Measurements from ENCODE around the gene PVR.

Gene PVR

DNA sequence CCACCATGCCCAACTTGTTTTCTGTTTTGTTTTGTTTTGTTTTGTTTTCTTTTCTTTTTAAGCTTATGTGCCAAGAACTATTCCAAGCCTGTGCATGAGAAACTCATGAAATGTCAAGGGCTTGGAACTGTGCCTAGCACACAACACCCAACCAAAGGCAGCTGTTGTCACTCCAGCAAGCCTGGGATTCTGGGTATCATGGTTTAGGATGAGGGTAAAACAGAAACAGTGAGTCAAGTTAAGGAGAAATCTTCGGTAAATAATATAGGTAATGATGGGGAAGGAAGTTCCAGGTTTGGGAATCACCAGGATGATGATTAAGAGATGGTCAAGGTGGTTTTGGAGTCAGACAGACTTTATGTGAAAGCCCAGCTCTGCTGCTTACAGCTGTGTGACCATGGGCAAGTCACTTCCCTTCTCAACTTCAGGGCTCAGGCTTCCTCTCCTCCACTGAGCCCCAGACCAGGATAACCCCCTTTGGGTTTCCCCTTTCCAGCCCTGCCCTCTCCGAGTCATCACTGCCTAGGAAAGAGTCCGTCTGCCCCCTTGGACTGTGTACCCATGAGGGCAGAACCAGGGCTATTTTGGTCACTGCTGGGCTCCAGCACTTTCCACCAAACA lies 5.0 kb downstream of the PVR start:
- Histone ChIP-seq H3K4me1 (ENCODE audit: control insufficient read depth in 1 of 2, insufficient read depth in 1 of 2, low read depth in 1 of 2, low read length in 1 of 2) (peaks cover 6 to 7% of the 10 kb centered on the region in 2 experiments), H3K27me3 (no peaks in the 10 kb centered on the region), H3K36me3 (peaks cover 49% of the 10 kb centered on the region), H3K27ac (no peak overlapping the region), H3K4me3 (ENCODE audit: low read depth in 1 of 2, low read length in 1 of 2) (no peak overlapping the region), H3K9me3 (no peaks in the 10 kb centered on the region)
- TF ChIP-seq, protein P1, sequence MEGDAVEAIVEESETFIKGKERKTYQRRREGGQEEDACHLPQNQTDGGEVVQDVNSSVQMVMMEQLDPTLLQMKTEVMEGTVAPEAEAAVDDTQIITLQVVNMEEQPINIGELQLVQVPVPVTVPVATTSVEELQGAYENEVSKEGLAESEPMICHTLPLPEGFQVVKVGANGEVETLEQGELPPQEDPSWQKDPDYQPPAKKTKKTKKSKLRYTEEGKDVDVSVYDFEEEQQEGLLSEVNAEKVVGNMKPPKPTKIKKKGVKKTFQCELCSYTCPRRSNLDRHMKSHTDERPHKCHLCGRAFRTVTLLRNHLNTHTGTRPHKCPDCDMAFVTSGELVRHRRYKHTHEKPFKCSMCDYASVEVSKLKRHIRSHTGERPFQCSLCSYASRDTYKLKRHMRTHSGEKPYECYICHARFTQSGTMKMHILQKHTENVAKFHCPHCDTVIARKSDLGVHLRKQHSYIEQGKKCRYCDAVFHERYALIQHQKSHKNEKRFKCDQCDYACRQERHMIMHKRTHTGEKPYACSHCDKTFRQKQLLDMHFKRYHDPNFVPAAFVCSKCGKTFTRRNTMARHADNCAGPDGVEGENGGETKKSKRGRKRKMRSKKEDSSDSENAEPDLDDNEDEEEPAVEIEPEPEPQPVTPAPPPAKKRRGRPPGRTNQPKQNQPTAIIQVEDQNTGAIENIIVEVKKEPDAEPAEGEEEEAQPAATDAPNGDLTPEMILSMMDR (IDR thresholded peaks at IDR 0.05) = no peak

DNA sequence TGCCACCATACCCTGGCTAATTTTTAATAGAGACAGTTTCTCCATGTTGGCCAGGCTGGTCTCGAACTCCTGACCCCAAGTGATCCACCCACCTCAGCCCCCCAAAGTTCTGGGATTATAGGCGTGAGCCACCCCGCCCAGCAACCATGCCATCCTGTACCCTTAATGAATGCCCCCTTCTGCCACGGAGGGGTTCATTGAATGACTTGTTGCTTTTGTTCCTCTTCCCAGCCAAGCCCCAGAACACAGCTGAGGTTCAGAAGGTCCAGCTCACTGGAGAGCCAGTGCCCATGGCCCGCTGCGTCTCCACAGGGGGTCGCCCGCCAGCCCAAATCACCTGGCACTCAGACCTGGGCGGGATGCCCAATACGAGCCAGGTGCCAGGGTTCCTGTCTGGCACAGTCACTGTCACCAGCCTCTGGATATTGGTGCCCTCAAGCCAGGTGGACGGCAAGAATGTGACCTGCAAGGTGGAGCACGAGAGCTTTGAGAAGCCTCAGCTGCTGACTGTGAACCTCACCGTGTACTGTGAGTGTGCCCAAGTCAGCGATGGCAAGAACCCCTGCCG lies 6.0 kb downstream of the PVR start:
- H3K4me1 ChIP-seq (ENCODE audit: control insufficient read depth in 1 of 2, insufficient read depth in 1 of 2, low read depth in 1 of 2, low read length in 1 of 2) = peaks cover under 1 to 3% of the 10 kb centered on the region in 2 experiments
- TF ChIP-seq, protein P1 (IDR thresholded peaks at IDR 0.05) = no peak
- no peak overlapping the region for H3K27ac ChIP-seq
- H3K27me3 ChIP-seq = no peaks in the 10 kb centered on the region
- no peaks in the 10 kb centered on the region for H3K9me3 ChIP-seq
- peaks cover 49% of the 10 kb centered on the region for H3K36me3 ChIP-seq
- H3K4me3 ChIP-seq (ENCODE audit: low read depth in 1 of 2, low read length in 1 of 2) = no peak overlapping the region

DNA sequence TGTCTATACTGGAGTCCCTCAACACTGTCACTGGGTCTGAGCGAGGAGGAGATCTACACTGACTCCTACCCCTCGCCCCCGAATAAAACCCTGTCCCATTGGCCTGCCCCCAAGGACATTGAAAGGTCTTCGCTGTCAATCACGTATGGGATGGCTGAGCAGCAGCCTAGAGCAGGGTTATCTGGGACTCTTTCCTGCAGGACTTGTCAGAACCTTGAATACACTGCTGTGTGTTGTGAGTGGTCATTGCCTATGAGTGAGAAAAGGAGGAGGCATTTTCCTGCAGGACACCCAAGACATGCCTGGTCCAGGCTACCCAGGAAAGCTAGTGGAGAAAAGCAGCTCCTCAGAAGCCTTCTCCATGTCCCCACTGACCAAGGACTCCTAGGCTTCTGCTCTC lies 9.6 kb downstream of the PVR start:
- Histone ChIP-seq H3K36me3 (peaks cover 48% of the 10 kb centered on the region), H3K27ac (no peak overlapping the region), H3K9me3 (no peaks in the 10 kb centered on the region), H3K4me1 (ENCODE audit: control insufficient read depth in 1 of 2, insufficient read depth in 1 of 2, low read depth in 1 of 2, low read length in 1 of 2) (peaks cover 0 to 3% of the 10 kb centered on the region in 2 experiments), H3K4me3 (ENCODE audit: low read depth in 1 of 2, low read length in 1 of 2) (no peak overlapping the region), H3K27me3 (no peaks in the 10 kb centered on the region)
- TF ChIP-seq, protein P1 (IDR thresholded peaks at IDR 0.05) = no peak

DNA sequence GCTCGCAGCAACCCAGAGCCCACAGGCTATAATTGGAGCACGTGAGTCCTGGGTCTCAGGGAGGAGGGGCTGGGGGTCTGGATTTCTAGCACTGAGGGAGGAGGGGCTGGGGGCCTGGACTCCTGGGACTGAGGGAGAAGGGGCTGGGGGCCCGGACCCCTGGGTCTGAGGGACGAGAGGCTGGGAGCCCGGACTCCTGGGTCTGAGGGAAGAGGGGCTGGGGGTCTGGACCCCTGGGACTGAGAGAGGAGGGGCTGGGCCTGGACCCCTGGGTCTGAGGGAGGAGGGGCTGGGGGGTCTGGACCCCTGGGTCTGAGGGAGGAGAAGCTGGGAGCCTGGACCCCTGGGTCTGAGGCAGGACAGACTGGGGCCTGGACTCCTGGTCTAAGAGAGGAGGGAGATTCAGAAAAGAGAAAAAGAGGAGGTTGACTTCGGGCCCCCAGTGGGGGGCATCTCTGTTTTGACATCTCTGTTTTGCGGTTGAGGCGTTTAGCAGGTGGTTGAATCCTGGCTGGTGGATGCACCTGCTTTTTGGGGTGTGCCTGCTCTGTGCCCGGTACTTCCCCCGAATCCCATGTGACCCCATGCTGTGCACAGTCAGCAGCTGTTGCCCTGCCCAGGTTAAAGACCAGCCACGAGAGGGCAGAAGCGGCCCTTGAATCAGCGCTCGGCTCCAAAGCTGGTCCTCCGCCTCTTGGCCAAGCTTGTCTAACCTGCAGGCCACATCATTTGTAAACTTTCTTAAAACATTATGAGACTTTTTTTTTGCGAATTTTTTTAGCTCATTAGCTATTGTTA lies 10.5 kb downstream of the PVR start:
- TF ChIP-seq, protein P1 (IDR thresholded peaks at IDR 0.05) = peak; percentile 73
- Histone ChIP-seq H3K9me3 (no peaks in the 10 kb centered on the region), H3K27ac (no peak overlapping the region), H3K4me3 (ENCODE audit: low read depth in 1 of 2, low read length in 1 of 2) (no peak overlapping the region), H3K36me3 (peaks cover 51% of the 10 kb centered on the region), H3K27me3 (no peaks in the 10 kb centered on the region), H3K4me1 (ENCODE audit: control insufficient read depth in 1 of 2, insufficient read depth in 1 of 2, low read depth in 1 of 2, low read length in 1 of 2) (peaks cover 0 to 3% of the 10 kb centered on the region in 2 experiments)

DNA sequence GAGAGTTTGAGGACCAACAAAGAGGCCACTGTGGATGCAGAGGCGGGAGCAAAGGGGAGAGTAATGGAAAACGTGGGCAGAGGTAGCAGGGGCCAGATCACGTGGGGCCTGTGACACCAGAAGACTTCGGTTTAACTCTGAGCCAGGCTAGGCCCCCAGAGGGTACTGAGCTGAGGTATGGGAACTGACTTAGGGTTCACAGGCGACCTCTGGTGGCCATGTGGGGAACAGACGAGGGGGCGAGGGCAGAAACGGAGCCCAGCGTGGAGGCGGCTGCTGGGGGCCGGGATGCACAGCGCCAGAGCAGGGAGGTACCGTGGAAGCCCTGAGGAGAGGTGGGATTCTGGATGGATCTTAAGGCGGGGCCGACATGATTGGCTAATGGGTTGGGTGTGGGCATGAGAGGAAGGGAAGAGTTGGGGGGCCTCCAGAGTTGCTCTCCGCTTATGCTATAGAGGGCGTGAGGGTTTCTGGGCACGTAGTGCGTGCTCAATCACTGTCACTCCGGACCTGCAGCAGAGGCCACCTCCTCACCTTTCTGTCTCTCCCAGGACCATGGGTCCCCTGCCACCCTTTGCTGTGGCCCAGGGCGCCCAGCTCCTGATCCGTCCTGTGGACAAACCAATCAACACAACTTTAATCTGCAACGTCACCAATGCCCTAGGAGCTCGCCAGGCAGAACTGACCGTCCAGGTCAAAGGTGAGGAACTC lies 13.7 kb downstream of the PVR start:
- peaks cover 54% of the 10 kb centered on the region for H3K36me3 ChIP-seq
- no peak overlapping the region for H3K27ac ChIP-seq
- H3K9me3 ChIP-seq = no peaks in the 10 kb centered on the region
- H3K4me3 ChIP-seq (ENCODE audit: low read depth in 1 of 2, low read length in 1 of 2) = no peak overlapping the region
- TF ChIP-seq, protein P1 (IDR thresholded peaks at IDR 0.05) = peak; percentile 93
- H3K27me3 ChIP-seq = no peaks in the 10 kb centered on the region
- H3K4me1 ChIP-seq (ENCODE audit: control insufficient read depth in 1 of 2, insufficient read depth in 1 of 2, low read depth in 1 of 2, low read length in 1 of 2) = peaks cover 0 to 3% of the 10 kb centered on the region in 2 experiments
